ENCODE results near the gene DAPK1.

DNA sequence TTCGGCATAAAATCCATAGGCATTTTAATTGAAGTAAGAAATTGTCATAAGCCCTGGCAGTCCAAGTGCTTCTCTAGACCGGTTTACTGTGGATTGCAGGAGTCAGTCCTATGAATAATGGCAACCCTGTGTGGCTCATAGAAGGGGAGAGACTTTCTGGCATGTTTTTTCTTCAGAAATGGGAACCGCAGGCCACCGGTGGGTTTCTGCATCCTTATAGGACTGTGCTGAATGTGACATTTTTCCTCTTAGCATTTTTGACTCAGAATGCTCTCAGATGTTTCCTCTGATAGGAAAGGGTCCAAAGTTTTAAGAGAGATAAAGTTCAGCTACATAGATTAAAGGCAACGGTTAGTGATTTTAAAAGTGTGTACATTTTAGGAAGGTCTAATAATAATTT lies 6.3 kb downstream of the DAPK1 start:
- TF ChIP-seq, protein P1, sequence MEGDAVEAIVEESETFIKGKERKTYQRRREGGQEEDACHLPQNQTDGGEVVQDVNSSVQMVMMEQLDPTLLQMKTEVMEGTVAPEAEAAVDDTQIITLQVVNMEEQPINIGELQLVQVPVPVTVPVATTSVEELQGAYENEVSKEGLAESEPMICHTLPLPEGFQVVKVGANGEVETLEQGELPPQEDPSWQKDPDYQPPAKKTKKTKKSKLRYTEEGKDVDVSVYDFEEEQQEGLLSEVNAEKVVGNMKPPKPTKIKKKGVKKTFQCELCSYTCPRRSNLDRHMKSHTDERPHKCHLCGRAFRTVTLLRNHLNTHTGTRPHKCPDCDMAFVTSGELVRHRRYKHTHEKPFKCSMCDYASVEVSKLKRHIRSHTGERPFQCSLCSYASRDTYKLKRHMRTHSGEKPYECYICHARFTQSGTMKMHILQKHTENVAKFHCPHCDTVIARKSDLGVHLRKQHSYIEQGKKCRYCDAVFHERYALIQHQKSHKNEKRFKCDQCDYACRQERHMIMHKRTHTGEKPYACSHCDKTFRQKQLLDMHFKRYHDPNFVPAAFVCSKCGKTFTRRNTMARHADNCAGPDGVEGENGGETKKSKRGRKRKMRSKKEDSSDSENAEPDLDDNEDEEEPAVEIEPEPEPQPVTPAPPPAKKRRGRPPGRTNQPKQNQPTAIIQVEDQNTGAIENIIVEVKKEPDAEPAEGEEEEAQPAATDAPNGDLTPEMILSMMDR (conservative IDR thresholded peaks at IDR 0.05 in 1 of 2, IDR thresholded peaks at IDR 0.05 in 1 of 2; ENCODE audit: extremely low read depth in 1 of 2, insufficient read depth in 1 of 2, low read depth in 1 of 2, low read length in 2 of 2) = no peak
- no peak for TF ChIP-seq EZH2 (IDR thresholded peaks at IDR 0.05; ENCODE audit: borderline replicate concordance, low read length)
